Spleen (tissue), 11 donors: Measurements from ENCODE around the gene EFNA2. TPM values are rescaled to one million over a fixed set of nuclear protein-coding genes. Genes with fewer than 3 reads are reported as not detected.

Source experiments
- DNase-seq: peaks from one replicate; pipeline ENCODE4 v3.0.0-alpha.2; 2020
- H3K27ac ChIP-seq, 8 donors: fragments of 200-600 bp; sonication (generic) in 7 of 8; 1 replicate in 4 of 8; 2 replicates in 4 of 8; pipeline versions ENCODE4 v1.5.0 to v1.8.0; 2016 to 2021; ENCODE audit warnings: inconsistent platforms in 4 of 8, mild to moderate bottlenecking in 4 of 8, moderate library complexity in 1 of 8
- H3K27me3 ChIP-seq, 7 donors: fragments of 200-600 bp; sonication (generic) in 6 of 7; replicated peaks in 1 of 7; 1 replicate in 4 of 7; 2 replicates in 3 of 7; pipeline versions ENCODE4 v1.5.0 to v1.8.0; 2016 to 2021; ENCODE audit warnings: inconsistent platforms in 3 of 7, mild to moderate bottlenecking in 1 of 7
- H3K36me3 ChIP-seq, 6 donors: fragments of 200-600 bp; sonication (generic) in 5 of 6; 1 replicate in 4 of 6; 2 replicates in 2 of 6; pipeline versions ENCODE4 v1.5.0 to v1.8.0; 2016 to 2021; ENCODE audit warnings: inconsistent platforms in 2 of 6
- H3K4me1 ChIP-seq, 6 donors: fragments of 200-600 bp; sonication (generic) in 5 of 6; 1 replicate in 3 of 6; 2 replicates in 3 of 6; pipeline versions ENCODE4 v1.5.0 to v1.8.0; 2016 to 2021; ENCODE audit warnings: inconsistent platforms in 3 of 6
- H3K4me3 ChIP-seq, 8 donors: fragments of 200-600 bp; sonication (generic) in 7 of 8; 1 replicate in 4 of 8; 2 replicates in 4 of 8; pipeline versions ENCODE4 v1.5.0 to v1.8.0; 2016 to 2021; ENCODE audit warnings: inconsistent platforms in 4 of 8, mild to moderate bottlenecking in 4 of 8, moderate library complexity in 2 of 8
- H3K9me3 ChIP-seq, 8 donors: fragments of 200-600 bp; sonication (generic) in 7 of 8; 1 replicate in 4 of 8; 2 replicates in 4 of 8; pipeline versions ENCODE4 v1.5.0 to v1.8.0; 2016 to 2021; ENCODE audit warnings: inconsistent platforms in 4 of 8
- POLR2A ChIP-seq, 3 donors: fragments of 450-650 bp; IDR thresholded peaks; one replicate each; pipeline ENCODE4 v1.5.1; 2017; ENCODE audit warnings: antibody characterized with exemption in 3 of 3, mild to moderate bottlenecking in 1 of 3
- POLR2AphosphoS5 ChIP-seq, 3 donors: sonication (generic); formaldehyde crosslinking; IDR thresholded peaks; one replicate each; pipeline ENCODE4 v1.5.1; 2017; ENCODE audit warnings: antibody characterized with exemption in 3 of 3
- WGBS, 5 donors: extraction: QIAGEN DNeasy Blood & Tissue Kit in 3 of 5; methylation state at CpG; one replicate each; pipeline versions ENCODE4 v1.1.5 to v1.1.7; 2013 to 2018; 5-methylcytosine and 5-hydroxymethylcytosine counted together
- intact Hi-C: fragments of 100-400 bp; cut with DNase I; formaldehyde crosslinking; loops from one replicate; pipeline ENCODE4 v1.15.0; 2023; ENCODE audit warnings: low total_unique reads
- polyA plus RNA-seq, 3 donors: library from polyadenylated mRNA; stranded (reverse); fragments of 200-250 nt; gene quantifications; one replicate each; pipeline ENCODE4 v1.2.1, GENCODE V29; 2013
- total RNA-seq, 7 donors: library from RNA; depleted of rRNA in 3 of 7; stranded (reverse); fragments of >200 nt in 3 of 7; fragmentation: NEBNext Ultra II Directional in 4 of 7; extraction: Animal tissue kit (Norgen Biotek cat#: 25700) in 4 of 7; gene quantifications; one replicate each; pipeline versions ENCODE4 v1.1.0 to v1.2.1, GENCODE V29; 2016 to 2021
- TF ChIP-seq, protein P1 (sequence below), 11 experiments: fragments of 200-600 bp in 7 of 11; fragments of 450-650 bp in 4 of 11; sonication (generic) in 4 of 11; IDR thresholded peaks in 8 of 11; conservative IDR thresholded peaks in 3 of 11; 1 replicate in 7 of 11; 2 replicates in 4 of 11; pipeline versions ENCODE4 v1.4.0 to v1.8.0; 2016 to 2021; ENCODE audit warnings: antibody characterized with exemption in 11 of 11, inconsistent platforms in 4 of 11, mild to moderate bottlenecking in 1 of 11
- donor health status: healthy with polysubstance abuse.
- donor health status: DM: no; HTN: no; CAD: no; lungs with moderate emphysema.
- donor health status: DM: no; HTN: no; CAD: no.
- donor health status: Bipolar disorder and iron deficiency.
- donor health status: healthy.
- donor health status: DM: no; HTN: no; CAD: no.
- donor health status: DM: yes; HTN: yes; CAD: no.

Gene EFNA2
- total and polyA plus RNA-seq, 10 donors = not detected

DNA sequence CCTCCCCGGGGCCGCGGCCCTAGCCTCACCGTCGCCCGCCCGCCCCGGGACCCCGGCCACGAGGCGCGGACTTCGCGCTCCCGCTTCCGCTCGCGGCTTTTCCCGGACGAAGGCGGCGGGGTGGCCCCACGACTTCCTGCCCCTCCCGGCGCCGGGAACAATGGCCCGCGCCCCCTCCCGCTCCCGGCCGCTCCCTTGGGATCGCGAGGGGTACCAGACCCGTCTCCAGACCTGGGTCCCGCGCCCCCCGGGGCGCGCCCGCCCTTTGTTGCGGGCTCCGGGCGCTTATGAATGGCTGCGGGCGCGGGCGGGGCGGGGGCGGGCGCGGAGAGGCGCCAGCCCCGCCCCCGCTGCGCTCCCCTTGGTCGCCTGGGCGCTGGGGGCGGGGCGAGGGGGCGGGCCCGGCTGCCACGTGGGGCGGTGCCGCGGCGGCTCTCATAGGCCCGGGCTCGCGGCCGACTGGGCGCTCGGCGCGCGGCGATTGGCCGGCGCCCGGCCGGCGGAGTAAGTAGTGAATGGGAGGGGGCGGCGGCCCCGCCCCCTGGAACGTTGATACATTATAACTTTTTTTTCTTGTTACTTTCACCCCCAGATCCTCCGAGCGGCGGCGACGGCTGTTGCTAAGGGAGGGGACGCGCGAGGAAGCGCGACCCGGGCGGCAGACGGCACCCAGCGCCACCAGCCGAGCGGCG, 36.2 kb upstream of the EFNA2 start:
- peak; percentile 97 for DNase-seq
- intact Hi-C loops = no loop called here
- 0 to 1% (median 0%) methylated on average over 25 to 102 of the region's 102 CpGs for WGBS, 5 donors
- Histone ChIP-seq H3K27me3 (no peaks in the 10 kb centered on the region), H3K9me3 (no peaks in the 10 kb centered on the region), H3K4me3 (peak overlapping the region; percentile 91 to 99 (median 98)), H3K4me1 (peaks cover 35 to 74% (median 66%) of the 10 kb centered on the region in 6 donors), H3K27ac (peak overlapping the region; percentile 97 to 100 (median 99)), H3K36me3 (peaks cover 0 to 39% (median 23%) of the 10 kb centered on the region in 6 donors)
- TF ChIP-seq, protein P1, sequence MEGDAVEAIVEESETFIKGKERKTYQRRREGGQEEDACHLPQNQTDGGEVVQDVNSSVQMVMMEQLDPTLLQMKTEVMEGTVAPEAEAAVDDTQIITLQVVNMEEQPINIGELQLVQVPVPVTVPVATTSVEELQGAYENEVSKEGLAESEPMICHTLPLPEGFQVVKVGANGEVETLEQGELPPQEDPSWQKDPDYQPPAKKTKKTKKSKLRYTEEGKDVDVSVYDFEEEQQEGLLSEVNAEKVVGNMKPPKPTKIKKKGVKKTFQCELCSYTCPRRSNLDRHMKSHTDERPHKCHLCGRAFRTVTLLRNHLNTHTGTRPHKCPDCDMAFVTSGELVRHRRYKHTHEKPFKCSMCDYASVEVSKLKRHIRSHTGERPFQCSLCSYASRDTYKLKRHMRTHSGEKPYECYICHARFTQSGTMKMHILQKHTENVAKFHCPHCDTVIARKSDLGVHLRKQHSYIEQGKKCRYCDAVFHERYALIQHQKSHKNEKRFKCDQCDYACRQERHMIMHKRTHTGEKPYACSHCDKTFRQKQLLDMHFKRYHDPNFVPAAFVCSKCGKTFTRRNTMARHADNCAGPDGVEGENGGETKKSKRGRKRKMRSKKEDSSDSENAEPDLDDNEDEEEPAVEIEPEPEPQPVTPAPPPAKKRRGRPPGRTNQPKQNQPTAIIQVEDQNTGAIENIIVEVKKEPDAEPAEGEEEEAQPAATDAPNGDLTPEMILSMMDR (IDR thresholded peaks at IDR 0.05 in 8 of 11, conservative IDR thresholded peaks at IDR 0.05 in 3 of 11) = peak in 1 of 11 experiments; percentile 17
- TF ChIP-seq POLR2A (IDR thresholded peaks at IDR 0.05) (peak; percentile 83 to 97 (median 93)), POLR2AphosphoS5 (IDR thresholded peaks at IDR 0.05) (peak; percentile 98 to 99 (median 98))

- 0 to 1% (median 0%) methylated on average over 12 to 67 of the region's 67 CpGs for WGBS, 5 donors
- intact Hi-C loops = no loop called here
- Histone ChIP-seq H3K27me3 (no peaks in the 10 kb centered on the region), H3K9me3 (no peaks in the 10 kb centered on the region), H3K27ac (peak overlapping the region; percentile 95 to 100 (median 99)), H3K4me3 (peak overlapping the region; percentile 91 to 99 (median 98)), H3K4me1 (peaks cover 35 to 74% (median 66%) of the 10 kb centered on the region in 6 donors), H3K36me3 (peaks cover 0 to 45% (median 29%) of the 10 kb centered on the region in 6 donors)
- TF ChIP-seq, protein P1 (IDR thresholded peaks at IDR 0.05 in 8 of 11, conservative IDR thresholded peaks at IDR 0.05 in 3 of 11) = no peak
- no peak for TF ChIP-seq POLR2AphosphoS5 (IDR thresholded peaks at IDR 0.05)
- TF ChIP-seq POLR2A (IDR thresholded peaks at IDR 0.05) = no peak
- DNase-seq = no peak
Measured at GRCh38 chr19:1249990-1250436, 35.7 kb upstream of the EFNA2 start.

DNA sequence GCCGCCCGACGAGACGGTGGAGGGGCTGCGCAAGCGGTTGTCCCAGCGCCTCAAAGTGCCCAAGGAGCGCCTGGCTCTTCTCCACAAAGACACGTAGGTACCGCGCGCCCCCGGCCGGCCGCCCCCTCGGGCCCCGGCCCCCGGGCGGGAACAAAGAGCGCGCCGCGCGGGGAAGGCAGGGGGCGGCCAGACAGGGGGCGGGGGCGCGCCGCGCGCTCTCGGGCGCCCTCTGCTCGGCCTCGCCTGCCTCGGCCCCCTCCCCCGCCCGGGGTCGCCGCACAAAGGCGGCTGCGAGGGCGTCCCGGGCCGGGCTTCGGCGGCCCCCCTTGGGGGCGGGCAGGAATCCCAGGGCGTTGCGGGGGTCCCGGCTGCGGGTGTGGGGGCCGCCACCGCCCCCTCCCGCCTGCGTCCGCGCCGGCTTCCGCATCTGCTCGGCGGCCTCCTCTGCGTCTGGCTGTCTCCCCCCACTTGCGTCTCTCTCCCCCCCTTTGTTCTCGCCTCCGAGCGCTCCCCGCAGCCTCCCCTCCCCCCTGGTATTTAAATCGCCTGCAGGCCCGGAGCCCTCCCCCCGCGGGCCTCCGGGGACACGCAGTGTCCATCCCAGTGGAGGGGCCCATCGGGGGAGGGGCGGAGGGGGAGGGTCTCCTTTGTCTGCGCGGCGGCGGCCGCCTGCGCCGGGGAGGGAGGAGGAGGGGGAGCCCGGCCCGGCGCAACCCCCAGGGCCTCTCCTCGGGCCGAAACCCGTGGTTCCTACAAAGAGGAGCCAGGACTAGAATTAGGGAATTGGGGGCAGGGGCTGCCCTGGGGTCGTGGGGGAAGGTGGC, 35.0 kb upstream of the EFNA2 start:
- WGBS, 5 donors = 0 to 1% (median 1%) methylated on average over 19 to 90 of the region's 90 CpGs
- intact Hi-C loops = no loop called here
- peak; percentile 93 for DNase-seq

More for the DNA sequence above, 35.0 kb upstream of the EFNA2 start:
- no peaks in the 10 kb centered on the region for H3K9me3 ChIP-seq
- H3K4me3 ChIP-seq = peak overlapping the region; percentile 91 to 99 (median 98)
- TF ChIP-seq, protein P1 (IDR thresholded peaks at IDR 0.05 in 8 of 11, conservative IDR thresholded peaks at IDR 0.05 in 3 of 11) = peak in 1 of 11 experiments; percentile 16
- TF ChIP-seq POLR2A (IDR thresholded peaks at IDR 0.05) (no peak), POLR2AphosphoS5 (IDR thresholded peaks at IDR 0.05) (peak in 1 of 3 donors; percentile 62)
- H3K27me3 ChIP-seq = no peaks in the 10 kb centered on the region
- peaks cover 37 to 74% (median 66%) of the 10 kb centered on the region in 6 donors for H3K4me1 ChIP-seq
- H3K36me3 ChIP-seq = peaks cover 5 to 51% (median 35%) of the 10 kb centered on the region in 6 donors
- H3K27ac ChIP-seq = peak overlapping the region; percentile 95 to 100 (median 99)
